ENCODE results near the gene CXCL14. TPM values are rescaled to one million over a fixed set of nuclear protein-coding genes. Genes with fewer than 3 reads are reported as not detected.

Gene CXCL14
- total and polyA plus RNA-seq, 2 of the 4 experiments (the other 2 are of a cell fraction) = not detected

GRCh38 chr5:135549413-135549812 lies 29.4 kb downstream of the CXCL14 start:
- POLR2A ChIA-PET (ENCODE audit: unreplicated experiment) = no interaction called here

More at GRCh38 chr5:135549413-135549812, 29.4 kb downstream of the CXCL14 start:
- no peak overlapping the region for H3K4ac ChIP-seq (ENCODE audit: low read depth, low read length)
- CTCF ChIA-PET = interaction anchor here (1.6 to 8.0 kb wide), 3 partner anchors 12 to 84 kb away, joined by 4 to 108 read pairs (median 5); no protein-coding TSS in a partner anchor
- H4K20me1 ChIP-seq (ENCODE audit: insufficient read depth, low read length) = no peaks in the 10 kb centered on the region
- no peak overlapping the region for H4K8ac ChIP-seq (ENCODE audit: low read depth in 2 of 2, low read length in 2 of 2)
- H3K14ac ChIP-seq (replicated peaks; ENCODE audit: low read depth, low read length) = no peak overlapping the region
- dilution Hi-C loops (cut with HindIII; ENCODE audit: low sequenced_read_pairs, unreplicated experiment) (no loop called here), in situ Hi-C loops (cut with MboI; ENCODE audit: low sequenced_read_pairs) (no loop called here), intact Hi-C loops (cut with micrococcal nuclease) (no loop called here)
- no peak overlapping the region for H2AK9ac ChIP-seq (replicated peaks; ENCODE audit: low read depth, low read length, poor library complexity)
- H3K27me3 ChIP-seq (ENCODE audit: control insufficient read depth, insufficient read depth, low read length) = peaks cover 70% of the 10 kb centered on the region
- ATAC-seq (ENCODE audit: low read depth) (no peak), DNase-seq (no peak)
- H3K4me3 ChIP-seq (ENCODE audit: insufficient read depth, low read depth, low read length) = no peak overlapping the region
- H3K18ac ChIP-seq (ENCODE audit: low read depth, low read length) = no peak overlapping the region
- no peak overlapping the region for H2AK5ac ChIP-seq (ENCODE audit: low read depth, low read length)
- no peak overlapping the region for H3K23ac ChIP-seq (ENCODE audit: low read depth, low read length)
- no peak overlapping the region for H3K27ac ChIP-seq (ENCODE audit: insufficient read depth, low read length)
- H3K9me1 ChIP-seq (ENCODE audit: insufficient read depth, low read length) = no peaks in the 10 kb centered on the region
- H3K4me2 ChIP-seq (ENCODE audit: low read depth, low read length) = no peak overlapping the region
- no peak overlapping the region for H4K91ac ChIP-seq (ENCODE audit: insufficient read depth, low read depth, low read length)
- H3K56ac ChIP-seq (ENCODE audit: extremely low read depth, insufficient read depth, low read length) = no peak overlapping the region
- no CpG with 5 or more reads among the region's 4 CpGs for WGBS, 2 experiments (ENCODE audit: extremely low coverage in 2 of 2, insufficient read length in 1 of 2)
- H3K79me1 ChIP-seq (ENCODE audit: low read depth in 1 of 2, low read length in 2 of 2) = no peaks in the 10 kb centered on the region
- no peaks in the 10 kb centered on the region for H3K4me1 ChIP-seq (ENCODE audit: control insufficient read depth, insufficient read depth, low read length)
- H3K9me3 ChIP-seq (ENCODE audit: control insufficient read depth, insufficient read depth, low read length) = no peaks in the 10 kb centered on the region
- no peak overlapping the region for H2BK5ac ChIP-seq (ENCODE audit: low read depth, low read length, poor library complexity, severe bottlenecking)
- no peak overlapping the region for H3K9ac ChIP-seq (ENCODE audit: low read depth, low read length)
- TF ChIP-seq SMC3 (IDR thresholded peaks at IDR 0.05; ENCODE audit: low read depth, low read length) = no peak
- no peak for TF ChIP-seq CTCF (conservative IDR thresholded peaks at IDR 0.05; ENCODE audit: low read depth, low read length)
- H2BK120ac ChIP-seq (ENCODE audit: low read depth, low read length) = no peak overlapping the region
- no peak overlapping the region for H2AFZ ChIP-seq (replicated peaks; ENCODE audit: low read length, poor library complexity)
- no peak overlapping the region for H2BK15ac ChIP-seq (ENCODE audit: low read depth, low read length)
- no peak overlapping the region for H4K5ac ChIP-seq (ENCODE audit: low read depth, low read length)
- H3K36me3 ChIP-seq (ENCODE audit: control insufficient read depth, insufficient read depth, low read length) = no peaks in the 10 kb centered on the region
- H2BK20ac ChIP-seq (ENCODE audit: low read depth, low read length) = no peak overlapping the region
- no TSS peak for BruUV-seq (replicated peaks)

All from IMR-90 (cell line).